ENCODE measurements around the gene RPL6.

RPL6 gene

DNA sequence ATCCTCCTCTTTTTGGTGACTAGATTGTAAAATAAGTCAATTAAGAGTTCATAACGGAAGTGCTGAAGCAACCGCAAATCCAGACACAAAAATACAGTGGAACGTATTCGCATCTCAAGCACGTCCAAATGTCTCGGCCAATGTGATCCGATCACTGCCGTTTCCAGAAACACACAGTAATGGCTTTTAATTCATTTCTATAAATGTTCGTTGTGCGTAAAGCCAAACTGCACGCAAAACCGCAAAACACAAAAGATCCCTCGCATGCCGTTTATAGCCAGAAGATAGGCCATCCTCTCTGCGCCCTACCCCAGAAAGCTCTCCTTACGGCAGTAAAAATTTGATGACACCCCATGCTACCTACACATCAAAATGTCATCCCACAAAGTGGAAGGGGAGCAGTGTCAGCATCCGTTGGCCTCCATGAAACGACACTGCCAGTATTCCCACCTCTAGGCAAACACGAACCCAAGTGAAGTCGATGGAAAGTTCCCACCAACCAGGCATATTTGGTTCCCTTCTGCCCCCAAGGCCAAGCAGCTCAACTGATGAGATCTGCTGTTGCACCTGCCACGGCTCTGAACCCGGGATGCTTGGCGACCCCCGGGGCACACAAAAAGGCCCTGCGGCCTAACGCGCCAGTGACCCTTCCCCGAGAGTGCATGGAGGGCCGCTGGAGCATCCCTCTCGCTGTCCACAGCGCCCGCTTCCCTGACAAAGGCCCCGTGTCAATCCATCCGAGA, 28.6 kb downstream of the RPL6 start:
- no peak for DNase-seq (ENCODE audit: low read depth in 2 of 3, low spot score in 1 of 3)

- DNase-seq (ENCODE audit: low read depth in 2 of 3, low spot score in 1 of 3): no peak
These were observed 34.3 kb downstream of the RPL6 start for GRCh38 chr12:112375105-112375504.

DNA sequence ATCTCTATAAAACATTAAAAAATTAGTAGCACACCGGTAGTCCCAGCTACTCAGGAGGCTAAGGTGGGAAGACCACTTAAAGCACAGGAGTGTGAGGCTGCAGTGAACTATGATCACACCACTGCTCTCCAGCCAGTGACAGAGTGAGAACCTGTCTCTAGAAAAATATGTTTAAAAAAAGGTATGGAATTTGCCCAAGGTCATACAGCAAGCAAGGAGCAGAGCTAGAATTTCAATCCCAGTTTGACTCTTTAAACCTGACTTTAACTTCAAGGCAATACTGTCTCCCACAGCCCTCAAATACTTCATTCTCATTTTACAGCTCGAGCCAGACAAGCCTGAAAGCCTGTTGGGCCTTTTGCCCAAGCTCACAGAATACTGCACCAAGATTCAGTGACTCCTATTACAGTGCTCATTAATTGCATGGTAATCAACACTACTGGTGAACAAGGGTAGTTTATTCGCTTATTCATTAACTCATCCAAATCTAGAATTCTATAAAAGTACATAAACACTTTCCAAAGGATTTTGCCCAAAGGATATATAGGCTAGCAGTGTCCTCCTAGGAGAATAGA, 35.2 kb downstream of the RPL6 start:
- DNase-seq (ENCODE audit: low read depth in 2 of 3, low spot score in 1 of 3): no peak

DNA sequence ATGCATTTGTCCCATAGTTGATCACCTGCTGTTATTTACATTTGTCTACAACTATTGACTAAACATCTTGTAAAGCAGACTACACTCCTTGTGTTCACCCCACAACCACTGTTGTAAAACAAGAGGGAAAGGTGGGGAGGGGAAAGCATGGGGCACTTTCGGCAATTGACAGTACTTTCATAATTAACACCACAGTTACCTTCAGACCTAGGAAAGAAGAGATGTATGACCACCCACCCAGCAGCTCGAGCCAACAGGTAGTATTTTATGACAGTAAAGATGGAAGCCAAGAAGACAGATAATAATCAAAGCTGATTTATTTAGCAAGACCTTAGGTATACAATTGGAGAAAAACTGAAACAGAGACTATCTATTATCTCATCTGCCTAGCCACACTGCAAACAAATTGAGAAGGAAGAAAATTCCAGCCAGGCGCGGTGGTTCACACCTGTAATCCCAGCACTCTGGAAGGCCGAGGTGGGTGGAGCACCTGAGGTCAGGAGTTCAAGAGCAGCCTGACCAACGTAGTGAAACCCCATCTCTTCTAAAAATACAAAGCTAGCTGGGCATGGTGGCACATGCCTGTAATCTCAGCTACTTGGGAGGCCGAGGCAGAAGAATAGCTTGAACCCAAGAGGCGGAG, 38.4 kb downstream of the RPL6 start:
- no peak for DNase-seq (ENCODE audit: low read depth in 2 of 3, low spot score in 1 of 3)

- DNase-seq (ENCODE audit: low read depth in 2 of 3, low spot score in 1 of 3): no peak
These were observed 39.2 kb downstream of the RPL6 start for GRCh38 chr12:112370199-112370598.

DNA sequence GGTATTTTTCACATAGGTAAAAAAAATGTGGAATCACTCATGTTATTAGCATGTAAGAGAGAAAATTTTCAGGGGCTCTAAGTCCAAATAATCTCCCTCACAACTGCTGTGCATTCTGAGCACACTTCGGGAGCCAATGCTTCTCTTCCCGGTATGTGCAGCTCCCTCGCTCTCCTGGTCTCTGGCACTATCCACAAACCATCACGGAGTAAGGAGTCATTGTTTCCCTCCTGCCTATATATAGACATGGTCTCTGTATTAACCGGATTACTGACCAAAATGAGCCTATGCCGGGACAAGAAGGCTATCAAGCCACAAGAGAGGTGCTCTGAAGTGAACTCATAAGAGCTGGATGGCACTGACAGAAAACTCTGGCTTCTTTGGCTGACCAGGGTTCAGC, 40.5 kb downstream of the RPL6 start:
- no peak for DNase-seq (ENCODE audit: low read depth in 2 of 3, low spot score in 1 of 3)

GRCh38 chr12:112367965-112368364, 41.4 kb downstream of the RPL6 start:
- DNase-seq (ENCODE audit: low read depth in 2 of 3, low spot score in 1 of 3): no peak

DNA sequence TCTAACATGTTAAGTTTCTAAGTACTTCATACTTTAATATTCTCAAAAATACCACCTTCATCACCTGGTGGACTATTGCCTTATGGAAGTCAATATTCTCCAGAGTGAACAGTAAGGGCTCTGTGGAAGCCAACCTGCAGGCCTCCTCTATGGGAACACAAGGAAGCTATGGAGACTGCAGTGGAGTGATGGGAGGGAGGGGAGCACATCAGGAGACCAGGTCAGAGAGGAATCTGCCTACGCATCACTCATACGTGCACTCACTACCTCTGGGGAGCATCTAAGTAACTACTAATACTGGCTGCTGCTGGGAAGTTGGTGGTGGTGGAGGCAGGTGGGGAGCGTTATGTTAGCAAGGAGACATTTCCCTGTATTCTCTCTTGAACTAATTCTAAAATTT, 47.1 kb downstream of the RPL6 start:
- no peak for DNase-seq (ENCODE audit: low read depth in 2 of 3, low spot score in 1 of 3)

DNA sequence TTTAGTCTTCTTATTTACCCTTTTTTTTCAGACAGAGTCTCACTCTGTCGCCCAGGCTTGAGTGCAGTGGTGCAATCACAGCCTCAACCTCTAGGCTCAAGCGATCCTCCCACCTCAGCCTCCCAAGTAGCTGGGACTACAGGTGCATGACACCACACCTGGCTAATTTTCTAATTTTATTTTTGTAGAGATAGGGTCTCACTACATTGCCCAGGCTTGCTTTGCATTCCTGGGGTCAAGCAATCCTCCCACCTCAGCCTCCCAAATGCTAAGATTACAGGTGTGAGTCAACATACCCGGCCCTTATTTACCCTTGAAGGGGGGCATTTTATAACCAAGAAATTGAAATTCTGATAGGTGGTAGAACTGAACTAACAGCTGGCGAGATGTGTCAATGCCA, 48.1 kb downstream of the RPL6 start:
- DNase-seq (ENCODE audit: low read depth in 2 of 3, low spot score in 1 of 3): no peak

DNA sequence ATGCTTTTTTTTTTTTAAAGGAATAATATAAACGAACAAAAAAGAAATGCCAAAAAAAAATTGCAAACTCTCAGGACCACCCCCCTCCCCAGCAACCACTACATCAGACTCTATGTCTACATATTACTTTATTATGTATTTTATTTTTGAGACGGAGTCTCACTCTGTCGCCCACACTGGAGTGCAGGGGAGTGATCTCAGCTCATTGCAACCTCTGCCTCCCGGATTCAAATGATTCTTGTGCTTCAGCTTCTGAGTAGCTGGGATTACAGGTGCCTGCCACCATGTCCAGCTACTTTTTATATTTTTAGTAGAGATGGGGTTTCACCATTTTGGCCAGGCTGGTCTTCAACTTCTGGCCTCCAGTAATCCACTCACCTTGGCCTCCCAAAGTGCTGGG, 50.1 kb downstream of the RPL6 start:
- no peak for DNase-seq (ENCODE audit: low read depth in 2 of 3, low spot score in 1 of 3)

- DNase-seq (ENCODE audit: low read depth in 2 of 3, low spot score in 1 of 3): no peak
These were observed 52.2 kb downstream of the RPL6 start for GRCh38 chr12:112357214-112357613.

Measured in stimulated activated CD4-positive, alpha-beta T cell treated with anti-CD3 and anti-CD28 coated beads, Interleukin-12 subunit alpha, Interleukin-12 subunit beta, amount 100 ng/mL, for 48 hours (primary cell).